HG03442 (cell line): ENCODE results near the gene MICAL1.

Source experiments
- ATAC-seq: cut with Tn5 transposase; IDR thresholded peaks from one replicate; pipeline ENCODE4 v1.9.1; 2021; ENCODE audit warnings: mild to moderate bottlenecking, moderate library complexity; ENCODE audit not compliant: unreplicated experiment

MICAL1 gene

DNA sequence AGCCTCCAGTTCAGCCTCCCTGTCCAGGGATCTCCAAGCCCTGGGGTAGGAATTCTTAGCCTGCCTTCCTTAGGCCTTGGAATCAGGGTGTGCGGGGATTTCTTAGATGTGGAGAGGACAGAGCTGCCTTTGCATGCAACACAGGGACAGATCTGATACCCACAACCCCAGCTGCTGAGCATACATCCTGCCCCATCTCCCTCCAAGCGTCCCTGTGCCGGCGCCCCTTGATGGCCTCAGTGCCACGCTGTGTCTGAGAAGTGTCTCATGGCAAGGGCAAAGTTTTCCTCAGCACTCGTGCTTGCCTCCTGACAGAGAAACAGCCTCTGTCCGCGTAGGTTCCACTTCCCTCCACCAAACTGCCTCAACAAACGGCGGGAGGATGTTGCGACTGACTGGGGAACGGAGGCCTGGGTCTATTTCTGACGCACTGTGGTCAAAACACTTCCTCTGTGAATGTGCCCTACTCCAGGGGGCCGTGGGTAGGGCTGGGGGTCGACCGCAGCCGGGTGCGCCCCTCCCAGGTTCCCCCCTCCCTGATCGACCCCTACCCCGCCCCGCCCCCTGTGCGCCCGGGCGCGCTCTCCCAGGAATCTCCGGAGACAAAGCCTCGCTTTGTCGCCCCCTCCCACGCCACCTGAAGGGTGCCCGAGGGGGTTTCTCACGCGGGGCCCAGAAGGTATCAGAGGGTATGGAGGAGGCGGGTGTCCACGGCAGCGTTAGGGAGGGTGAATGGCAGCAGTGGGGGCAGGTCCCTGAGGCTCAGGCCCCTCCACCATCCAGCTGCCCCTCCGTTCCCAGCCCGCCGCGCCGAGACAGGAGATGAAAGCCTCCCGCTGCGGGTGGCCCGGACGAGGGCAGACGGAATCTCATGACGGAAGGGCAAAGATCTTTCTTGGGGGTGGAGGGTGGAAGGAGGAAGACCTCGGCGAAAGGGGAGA, 806 bp downstream of the MICAL1 start:
- ATAC-seq: peak; percentile 28

GRCh38 chr6:109453594-109454495, 1.7 kb downstream of the MICAL1 start:
- ATAC-seq: no peak

- ATAC-seq: no peak
These were observed 2.4 kb downstream of the MICAL1 start for GRCh38 chr6:109453156-109453555.

DNA sequence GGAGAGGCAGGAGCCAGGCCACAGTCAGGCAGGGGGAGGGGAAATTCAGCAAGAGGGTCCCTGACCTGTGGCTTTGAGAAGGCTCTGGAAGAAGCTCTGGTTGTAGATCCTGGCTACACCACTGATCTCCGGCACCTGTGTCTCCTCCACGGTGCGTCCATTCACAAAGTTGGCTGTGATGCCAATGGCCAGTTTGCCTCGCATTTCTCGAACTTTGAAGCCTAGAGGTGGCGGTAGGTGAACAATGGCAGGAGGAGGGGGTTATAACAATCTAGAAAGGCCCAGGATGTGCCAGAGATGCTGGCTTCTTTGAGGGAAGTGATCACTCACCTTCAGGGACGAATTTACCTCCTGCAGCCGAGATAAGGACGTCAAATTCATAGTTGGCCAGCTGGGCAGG, 3.4 kb downstream of the MICAL1 start:
- no peak for ATAC-seq

GRCh38 chr6:109451376-109451775, 4.2 kb downstream of the MICAL1 start:
- no peak for ATAC-seq

- ATAC-seq: no peak
These were observed 4.8 kb downstream of the MICAL1 start for GRCh38 chr6:109450801-109451200.

DNA sequence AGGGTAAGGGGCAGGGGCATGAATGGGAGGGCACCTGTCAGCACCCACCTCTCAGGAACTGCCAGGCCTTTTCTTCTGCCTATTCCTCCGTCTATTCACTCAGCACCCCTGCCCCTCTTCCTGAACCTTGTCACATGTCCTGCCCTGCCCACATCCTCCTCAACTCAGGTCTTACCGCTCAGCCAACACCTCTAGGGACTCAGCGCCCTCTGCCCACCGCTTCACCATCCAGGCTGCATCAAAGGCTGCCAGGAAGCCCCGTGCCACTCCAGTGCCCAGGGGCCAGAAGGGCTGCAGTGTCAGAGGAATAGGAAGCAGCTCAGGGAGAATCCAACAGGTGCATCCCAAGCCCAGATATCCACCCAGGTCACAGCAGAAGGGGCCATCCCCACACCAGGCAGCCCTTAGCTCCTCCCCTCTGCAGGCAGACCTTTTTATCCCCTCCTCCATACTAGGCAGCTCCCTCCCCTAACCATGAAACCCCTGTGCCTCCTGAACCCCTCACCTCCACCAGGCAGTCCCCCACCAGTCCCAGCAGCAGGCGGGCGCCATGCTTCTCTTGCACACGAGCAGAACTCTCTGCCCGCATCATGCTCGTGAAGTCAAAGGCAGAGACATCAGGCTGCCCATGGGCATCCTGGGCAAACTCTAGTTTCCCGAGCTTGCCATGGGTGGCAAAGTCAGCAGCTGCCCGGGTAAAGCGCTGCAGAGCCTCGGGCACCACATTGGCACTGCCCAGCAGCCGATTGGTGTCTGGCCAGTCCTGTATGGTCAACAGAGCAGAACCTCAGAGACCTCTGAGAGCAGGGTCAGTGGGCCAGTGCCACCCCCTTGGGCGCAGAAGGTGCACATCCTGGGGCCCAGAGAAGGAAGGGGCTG, 5.5 kb downstream of the MICAL1 start:
- no peak for ATAC-seq

- no peak for ATAC-seq
These were observed 6.3 kb downstream of the MICAL1 start for GRCh38 chr6:109449064-109449794.

- ATAC-seq: no peak
These were observed 7.0 kb downstream of the MICAL1 start for GRCh38 chr6:109448615-109449014.

DNA sequence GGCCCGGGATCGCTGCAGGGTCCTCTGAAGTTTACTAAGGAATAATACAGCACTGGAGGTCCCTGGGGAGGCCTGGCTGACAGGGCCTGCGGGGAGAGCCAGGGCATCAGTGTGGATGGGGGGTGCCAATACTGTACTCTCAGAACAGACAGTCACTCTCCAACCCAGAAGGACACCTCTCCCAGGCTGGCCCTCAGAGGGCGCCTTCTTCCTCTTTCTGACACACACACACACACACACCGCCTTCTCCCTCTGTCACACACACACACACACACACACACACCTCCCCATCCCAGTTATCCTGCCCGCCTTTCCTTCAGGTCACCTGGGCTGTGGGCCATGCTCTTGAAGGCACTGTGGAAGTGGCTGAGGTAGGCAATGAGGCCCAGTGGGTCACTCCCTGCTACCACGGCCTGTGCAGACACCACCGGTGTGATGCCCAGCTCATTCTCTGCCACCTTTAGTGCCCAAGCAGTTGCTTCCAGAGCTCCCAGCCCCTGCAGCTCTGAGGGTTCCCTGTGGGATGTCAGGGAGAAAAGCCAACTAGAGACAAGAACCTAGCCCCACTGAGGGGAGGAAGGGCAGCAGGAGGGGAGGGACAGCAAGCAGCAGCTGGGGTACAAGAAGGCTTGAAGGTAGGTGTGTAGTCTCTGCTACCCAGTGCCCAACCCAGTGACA, 7.6 kb downstream of the MICAL1 start:
- ATAC-seq: no peak

DNA sequence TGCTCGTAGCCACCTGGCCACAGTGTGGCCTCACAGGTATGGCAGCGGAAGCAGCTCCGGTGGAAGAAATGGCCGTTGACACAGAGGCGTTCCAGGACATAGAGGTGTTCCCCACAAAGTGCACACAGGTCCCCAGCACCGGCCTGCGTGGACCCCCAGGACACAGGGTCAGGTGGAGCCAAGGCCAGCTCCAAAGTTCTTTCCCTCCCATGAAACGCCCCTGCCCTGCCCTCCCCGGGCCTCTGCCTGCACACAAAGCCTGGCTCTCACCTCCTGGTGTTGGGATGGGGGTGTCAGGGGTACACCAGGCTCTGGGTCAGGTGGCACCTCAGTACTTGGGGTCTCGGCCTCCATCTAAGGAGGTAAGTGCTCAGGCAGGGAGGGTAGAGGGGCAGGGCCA, 8.5 kb downstream of the MICAL1 start:
- ATAC-seq: no peak

DNA sequence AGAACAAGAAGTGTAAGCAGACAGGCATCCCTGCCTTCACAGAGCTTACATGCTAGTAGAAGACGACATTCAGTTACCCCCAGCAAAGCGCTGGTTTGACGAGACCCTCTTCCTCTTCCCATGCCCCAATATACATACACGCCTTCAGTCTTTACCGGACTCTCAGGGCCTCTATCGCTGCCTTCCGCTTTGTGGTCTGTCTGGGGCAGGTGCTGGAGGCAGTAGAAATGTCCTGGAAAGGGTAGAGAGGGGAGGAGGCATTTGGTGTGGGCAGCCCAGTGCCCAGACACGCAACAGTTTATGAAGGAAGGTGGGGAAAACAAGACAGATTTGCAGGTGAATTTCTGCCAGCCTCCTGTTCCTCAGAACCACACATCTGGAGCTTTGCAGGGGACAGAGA, 9.0 kb downstream of the MICAL1 start:
- ATAC-seq: no peak

- no peak for ATAC-seq
These were observed 9.5 kb downstream of the MICAL1 start for GRCh38 chr6:109446072-109446471.

DNA sequence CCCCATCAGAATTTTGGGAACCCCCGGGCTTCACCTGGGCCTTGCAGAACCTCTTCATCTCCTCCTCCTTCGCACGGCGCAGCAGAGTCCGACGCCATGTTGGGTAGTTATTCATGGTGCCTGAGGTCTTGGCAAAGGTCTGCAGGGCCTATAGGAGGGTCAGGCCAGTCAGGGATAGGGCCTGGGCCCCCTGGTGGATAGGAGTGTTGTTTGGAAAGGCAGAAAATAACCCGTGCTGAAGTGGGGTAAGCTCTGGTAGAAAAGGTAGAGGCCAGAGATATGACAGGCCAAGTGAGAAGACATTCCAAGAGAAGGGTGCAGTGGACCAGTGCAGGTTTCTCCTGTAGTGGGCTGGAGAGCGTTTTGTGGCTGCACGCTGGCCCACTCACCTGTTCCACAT, 10.2 kb downstream of the MICAL1 start:
- no peak for ATAC-seq

DNA sequence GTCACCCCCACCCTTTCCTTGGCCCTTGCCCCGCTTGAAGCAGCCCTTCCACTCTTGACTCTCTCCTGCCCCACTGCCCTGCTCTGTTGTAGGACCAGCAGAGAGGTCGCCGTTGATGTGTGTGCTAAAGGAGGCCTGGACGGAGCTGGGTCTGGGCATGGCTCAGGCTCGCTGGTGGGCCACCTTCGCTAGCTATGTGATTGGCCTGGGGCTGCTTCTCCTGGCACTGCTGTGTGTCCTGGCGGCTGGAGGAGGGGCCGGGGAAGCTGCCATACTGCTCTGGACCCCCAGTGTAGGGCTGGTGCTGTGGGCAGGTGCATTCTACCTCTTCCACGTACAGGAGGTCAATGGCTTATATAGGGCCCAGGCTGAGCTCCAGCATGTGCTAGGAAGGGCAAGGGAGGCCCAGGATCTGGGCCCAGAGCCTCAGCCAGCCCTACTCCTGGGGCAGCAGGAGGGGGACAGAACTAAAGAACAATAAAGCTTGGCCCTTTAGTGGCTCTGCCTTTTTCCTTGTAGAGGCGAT, 12.1 kb downstream of the MICAL1 start:
- no peak for ATAC-seq

GRCh38 chr6:109442393-109442924, 13.1 kb downstream of the MICAL1 start:
- no peak for ATAC-seq

- peak; percentile 14 for ATAC-seq
These were observed 14.3 kb downstream of the MICAL1 start for GRCh38 chr6:109441069-109441816.

DNA sequence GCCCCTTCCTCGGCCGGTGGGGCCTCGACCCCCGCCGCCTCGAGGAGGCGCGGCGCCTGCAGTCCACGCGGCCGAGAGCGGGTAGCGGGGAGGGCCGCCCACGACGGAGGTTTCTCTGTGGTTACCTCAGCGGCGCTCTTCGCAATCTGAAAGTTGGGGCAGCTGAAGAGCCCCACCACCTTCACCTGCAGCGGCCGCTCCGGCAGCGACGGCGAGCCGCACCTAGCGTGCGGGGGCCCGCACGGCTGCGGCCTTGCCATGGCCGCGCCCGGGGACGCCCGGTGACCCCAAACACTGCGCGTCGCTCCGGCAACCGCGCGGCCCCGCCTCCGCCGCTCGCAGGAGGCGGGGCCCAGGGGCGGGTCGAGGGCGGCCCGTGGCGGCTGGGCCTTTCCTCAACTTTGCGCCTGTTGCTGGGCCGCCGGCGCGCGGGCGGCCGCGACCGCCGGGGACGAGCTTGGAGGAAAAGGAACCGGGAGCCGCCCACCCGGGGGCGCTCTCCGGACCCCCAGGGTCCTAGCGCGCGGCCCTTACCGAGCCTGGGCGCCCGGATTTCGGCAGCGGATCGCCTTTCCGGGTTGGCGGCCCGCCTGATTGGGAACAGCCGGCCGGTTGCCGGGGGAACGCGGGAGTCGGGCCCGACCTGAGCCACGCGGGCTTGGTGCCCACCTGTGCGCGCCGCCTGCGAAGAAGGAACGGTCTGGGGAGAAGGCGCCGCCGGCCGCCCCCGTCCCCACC, 15.1 kb downstream of the MICAL1 start, which contains the start of the genes PPIL6 and SMPD2:
TSS of gene PPIL6 (minus strand) at position 298 of the 738 bp plus-strand sequence. CDS start at position 260, 38 bp downstream.
TSS of gene SMPD2 (plus strand) at position 394 of the 738 bp plus-strand sequence. CDS start 398 bp downstream, outside the sequence.
- ATAC-seq: peak; percentile 82
